Hematopoietic multipotent progenitor cell (in vitro differentiated cells): ENCODE data around the gene CORO2B. TPM values are rescaled to one million over a fixed set of nuclear protein-coding genes. Genes with fewer than 3 reads are reported as not detected.

Experiments
- DNase-seq, 3 donors: peaks; one replicate each; pipeline ENCODE4 v3.0.0-alpha.2; 2011 to 2015; ENCODE audit warnings: low read depth in 2 of 3, low spot score in 2 of 3
- total RNA-seq: library from RNA; depleted of rRNA; stranded (reverse); fragments of >200 nt; gene quantifications from one replicate; pipeline ENCODE4 v1.2.3, GENCODE V29; 2012

Gene CORO2B
- total RNA-seq, 1 donor: under 0.01 TPM

DNA sequence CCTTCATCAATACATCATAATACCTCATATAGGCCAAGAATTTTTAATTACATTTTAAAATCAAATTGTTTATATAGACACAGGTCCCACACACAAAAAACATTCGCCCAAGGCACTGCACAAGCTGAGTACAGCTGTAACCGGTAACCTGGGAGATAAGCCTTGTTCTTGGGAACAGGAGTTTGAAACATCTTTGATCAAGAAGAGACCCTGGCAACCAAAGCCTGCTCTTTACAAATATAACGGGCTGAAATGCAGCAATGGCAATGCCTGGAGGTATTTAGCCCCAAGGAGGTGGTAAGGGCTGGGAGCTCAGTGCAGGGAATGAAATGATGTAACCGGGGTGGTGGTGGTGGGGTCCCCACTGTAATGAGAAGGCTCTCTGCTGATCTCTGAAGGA, 7.2 kb upstream of the CORO2B start:
- DNase-seq: no peak

DNA sequence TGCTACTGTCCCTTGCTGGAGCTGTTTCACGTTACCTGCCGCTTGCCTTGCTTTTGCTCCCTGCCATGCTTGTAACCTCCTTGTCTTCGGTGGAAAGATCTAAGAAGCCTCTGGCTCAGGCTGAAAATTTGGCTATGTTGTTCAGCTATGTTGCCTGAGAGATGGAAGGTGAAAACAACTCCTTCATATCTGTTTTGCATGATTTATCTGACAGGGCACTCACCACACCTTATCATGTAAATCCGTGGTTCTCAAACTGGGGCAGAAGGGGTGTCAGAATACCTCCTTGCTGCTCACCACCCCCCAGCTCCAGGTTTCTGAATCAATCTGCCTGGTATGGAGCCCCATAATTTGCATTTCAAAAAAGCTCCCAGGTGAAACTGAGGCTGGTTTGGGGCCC, 6.5 kb upstream of the CORO2B start:
- DNase-seq: no peak

- DNase-seq: no peak
These were observed 5.9 kb upstream of the CORO2B start for GRCh38 chr15:68572921-68573320.

GRCh38 chr15:68574046-68574445, 4.7 kb upstream of the CORO2B start:
- no peak for DNase-seq

GRCh38 chr15:68574629-68575028, 4.2 kb upstream of the CORO2B start:
- no peak for DNase-seq

GRCh38 chr15:68576235-68576892, 2.4 kb upstream of the CORO2B start:
- no peak for DNase-seq

- DNase-seq: peak in 2 of 3 donors; percentile 63 to 66
These were observed 416 bp upstream of the CORO2B start for GRCh38 chr15:68578175-68578979.

GRCh38 chr15:68580026-68580882, 1.5 kb downstream of the CORO2B start:
- no peak for DNase-seq

GRCh38 chr15:68580883-68581155, 2.0 kb downstream of the CORO2B start:
- no peak for DNase-seq

DNA sequence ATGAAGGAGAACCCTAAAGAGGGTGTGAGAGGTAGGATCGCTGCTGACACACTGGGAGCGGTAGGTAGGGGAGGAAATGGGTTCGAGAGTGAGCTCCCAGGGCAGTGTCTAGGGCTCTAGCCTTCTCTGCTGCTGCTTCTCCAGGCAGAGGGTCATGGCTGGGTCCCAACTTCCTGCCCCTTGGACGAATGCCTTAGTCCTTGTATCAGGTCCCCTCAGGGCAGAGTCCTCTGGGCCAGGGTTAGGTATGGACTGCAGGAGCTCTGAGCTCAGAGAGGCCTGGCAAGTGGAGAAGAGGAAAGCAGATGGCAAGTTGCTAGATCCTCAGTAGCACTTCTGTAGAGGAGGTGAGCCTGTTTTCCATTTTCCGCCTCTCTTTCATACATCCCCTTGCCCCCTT, 2.9 kb downstream of the CORO2B start:
- no peak for DNase-seq

DNA sequence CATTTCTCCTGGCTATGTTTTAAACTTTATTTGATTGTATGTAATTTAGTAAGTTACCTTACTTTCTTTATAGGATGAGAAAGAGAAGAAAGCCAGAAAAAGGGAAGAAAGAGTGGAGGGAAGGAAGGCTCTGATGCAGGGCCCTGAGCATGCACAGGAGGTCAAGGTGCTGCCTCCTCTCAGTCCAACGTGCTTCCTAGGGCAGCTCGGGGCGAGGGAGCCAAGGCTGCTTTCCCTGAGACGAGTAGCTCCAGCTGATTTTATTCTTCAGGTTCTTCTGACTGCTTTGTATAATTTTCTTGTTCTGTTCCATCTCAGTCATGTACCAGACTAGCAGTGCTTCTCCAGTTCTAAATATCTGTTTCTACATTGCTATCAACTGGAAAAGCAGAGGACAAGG, 3.4 kb downstream of the CORO2B start:
- DNase-seq: no peak

DNA sequence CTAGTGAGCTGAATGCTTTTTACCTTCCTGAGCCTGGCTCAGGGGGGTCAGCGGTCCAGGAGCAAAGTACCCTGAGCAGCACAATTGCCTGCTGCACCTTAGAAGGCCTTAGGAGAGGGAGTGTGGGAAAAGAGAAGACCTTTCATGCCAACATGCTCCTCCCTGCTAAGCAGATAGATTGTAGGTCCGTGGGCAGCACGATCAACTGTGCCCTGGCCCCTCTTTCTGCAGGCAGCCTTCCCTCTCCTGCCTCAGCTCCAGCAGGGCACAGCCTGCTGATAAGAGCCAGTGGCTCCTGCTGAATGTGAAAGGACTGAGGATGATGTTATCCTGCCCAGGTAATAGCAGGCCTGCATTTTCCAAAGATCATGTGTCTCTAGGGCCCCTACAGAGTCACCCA, 4.1 kb downstream of the CORO2B start:
- no peak for DNase-seq

DNA sequence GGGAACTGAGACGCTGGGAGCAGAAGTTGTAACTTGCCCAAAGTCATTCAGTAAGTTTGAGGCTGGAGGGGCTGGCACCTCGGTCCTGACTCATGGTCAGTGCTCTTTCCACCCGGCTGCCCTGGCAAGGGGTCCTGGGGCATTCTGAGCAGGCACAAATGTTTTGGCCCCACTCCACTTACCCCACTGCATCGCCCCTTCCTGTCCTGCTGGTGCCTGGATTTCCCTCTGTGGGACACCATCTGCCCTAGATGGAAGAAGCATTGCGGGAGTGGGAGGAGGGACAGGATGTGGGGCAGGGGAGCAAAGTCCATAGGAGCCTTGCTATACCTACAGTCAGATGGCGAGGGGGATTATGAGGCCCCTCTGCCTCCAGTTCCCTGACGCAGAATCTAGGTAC, 4.5 kb downstream of the CORO2B start:
- DNase-seq: no peak

DNA sequence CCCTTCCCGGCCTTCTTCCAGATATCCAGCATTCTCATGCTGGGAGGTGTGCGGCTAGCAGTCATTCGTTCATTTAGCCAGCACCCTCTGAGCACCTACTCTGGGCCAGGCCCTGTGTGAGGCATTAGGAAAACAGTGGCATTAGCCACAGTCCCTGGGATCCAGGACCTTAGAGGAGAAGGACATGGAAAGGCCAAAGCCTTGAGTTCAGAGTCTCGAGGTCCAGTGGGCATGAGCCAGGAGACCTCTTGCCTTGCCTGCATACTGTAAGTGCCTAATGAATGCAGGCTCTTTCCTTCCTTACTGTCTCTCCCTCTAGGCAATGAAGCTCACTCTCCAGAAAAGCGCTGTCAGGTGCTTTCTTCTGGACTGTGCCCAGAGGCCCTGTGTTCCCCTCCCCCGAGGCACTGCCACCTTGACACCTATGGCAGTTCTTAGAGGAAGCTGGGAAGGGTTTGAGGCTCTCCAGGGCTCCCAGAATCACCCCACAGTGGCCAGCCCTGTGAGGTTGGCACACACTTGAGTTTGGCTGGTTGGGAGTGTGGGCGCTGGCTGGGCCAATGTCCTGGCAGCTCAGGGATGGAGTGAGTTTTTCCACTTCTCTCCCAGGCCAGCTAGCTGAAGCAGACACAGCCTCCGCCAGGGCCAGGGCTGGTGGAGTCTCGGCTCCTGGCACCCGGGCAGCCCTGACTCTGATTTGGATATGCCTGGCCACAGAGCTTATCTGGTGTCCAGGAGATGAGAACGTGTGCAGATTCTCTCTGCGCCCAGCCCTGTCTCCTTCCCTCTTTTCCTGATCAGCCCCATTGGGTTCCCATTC, 5.4 kb downstream of the CORO2B start:
- no peak for DNase-seq

DNA sequence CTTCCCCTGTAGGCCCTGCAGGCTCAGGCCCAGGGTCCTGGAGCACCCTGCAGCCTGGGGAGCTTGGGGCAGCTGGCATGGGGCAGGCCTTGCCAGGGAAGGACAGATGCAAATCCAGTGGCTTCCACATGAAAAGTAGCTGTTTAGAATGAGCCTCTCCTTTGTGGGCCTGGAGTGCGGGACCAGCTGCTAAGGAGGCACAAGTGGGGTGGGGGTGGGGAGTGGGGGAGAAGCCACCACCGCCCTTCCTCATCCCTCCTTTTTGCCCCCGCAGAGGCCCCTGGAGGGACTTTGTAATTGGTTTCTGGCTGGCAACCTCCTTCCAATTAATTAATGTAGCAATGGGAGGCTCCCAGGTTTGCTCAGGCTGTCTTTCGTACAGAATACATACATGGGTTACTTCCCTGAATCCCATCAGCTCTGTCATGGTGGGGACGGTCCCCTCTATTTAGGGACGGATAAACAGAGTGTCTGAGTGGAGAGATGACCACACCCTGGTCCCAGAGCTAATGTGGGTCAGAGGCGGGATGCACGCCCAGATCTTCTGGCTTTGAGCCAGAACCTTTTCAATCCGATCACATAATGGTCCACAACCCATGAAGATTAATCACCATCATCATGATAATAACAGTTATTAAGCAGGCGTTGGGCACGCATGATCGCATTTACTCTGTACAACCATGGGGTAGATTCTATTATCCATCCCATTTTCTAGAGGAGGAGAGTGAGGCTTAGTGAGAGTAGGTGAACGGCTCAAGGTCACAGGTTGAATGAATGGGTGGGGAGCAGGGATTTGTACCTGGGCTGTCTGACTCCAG, 6.2 kb downstream of the CORO2B start:
- no peak for DNase-seq

GRCh38 chr15:68585574-68586273, 6.9 kb downstream of the CORO2B start:
- DNase-seq: no peak

DNA sequence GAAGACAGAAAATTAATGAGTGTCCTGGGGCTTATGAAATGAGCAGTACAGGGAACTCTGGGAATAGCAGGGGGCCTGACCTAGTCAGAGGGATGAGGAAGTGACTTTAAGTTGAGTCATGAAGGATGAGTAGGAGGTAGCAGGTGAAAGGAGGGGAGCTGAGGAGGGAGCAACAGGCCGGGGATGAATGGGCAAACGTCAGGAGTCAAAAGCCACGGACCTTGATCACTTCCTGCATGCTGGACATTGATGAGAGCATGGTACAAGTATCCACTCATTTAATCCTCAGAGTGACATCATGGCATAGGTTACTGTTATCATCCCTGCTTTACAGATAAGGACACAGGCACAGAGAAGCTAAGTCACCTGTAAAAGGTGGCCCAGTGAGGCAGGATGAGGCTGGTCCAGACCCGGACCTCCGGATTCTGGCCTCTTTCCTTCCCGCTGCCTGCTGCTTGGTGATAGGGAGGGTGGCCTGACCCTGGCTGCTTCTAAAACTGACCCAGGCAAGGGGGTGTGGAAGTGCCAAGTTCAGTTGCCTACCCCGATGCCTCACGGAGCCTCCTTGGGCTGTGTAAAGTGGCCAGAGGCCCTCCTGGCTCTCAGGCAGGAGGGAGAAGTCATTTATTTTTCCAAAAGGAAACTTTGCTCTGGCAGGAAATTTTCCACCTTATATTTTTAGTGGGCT, 7.6 kb downstream of the CORO2B start:
- no peak for DNase-seq

DNA sequence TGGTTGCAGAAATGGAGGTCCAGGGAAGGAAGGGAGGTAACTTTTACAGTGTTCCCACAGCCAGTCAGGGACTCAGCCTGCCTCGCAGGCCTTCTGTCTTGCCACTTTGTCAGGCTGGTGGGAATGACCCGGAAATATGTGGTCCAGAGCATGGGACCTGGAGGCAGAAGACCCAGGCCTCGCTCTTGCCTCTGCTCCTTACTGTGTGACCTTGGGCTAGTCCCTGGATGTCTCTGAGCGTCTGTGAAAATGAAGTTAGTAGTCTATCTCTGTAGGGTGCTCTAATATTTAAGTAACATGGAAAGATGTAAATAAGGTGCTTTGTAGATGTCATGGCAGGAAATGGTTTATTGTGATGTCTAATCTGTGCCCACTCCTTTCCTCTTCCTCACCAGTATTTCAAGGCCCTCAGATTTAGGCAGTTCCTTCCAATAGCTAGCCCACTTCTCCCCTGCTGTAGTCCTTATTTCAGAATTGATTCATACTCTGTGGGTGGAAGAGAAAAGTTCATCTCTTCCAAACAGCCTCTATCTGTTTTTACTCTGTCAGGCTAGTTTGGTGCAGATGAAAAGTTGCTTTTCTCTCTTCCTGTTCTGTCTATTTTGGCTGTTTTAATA, 9.1 kb downstream of the CORO2B start:
- no peak for DNase-seq
